Dedifferentiated amniotic fluid mesenchymal stem cell (primary cell): ENCODE measurements around the gene ZNF8.
A peak's percentile ranks its signal among the peaks of the same experiment; 100 is the strongest.
"Not testable (repeated sequence)": the region's sequence is repeated elsewhere in the genome, so short reads cannot be mapped to it uniquely, and the experiment has no call there.

Experiments
- DNase-seq: peaks from one replicate; pipeline ENCODE4 v3.0.0-alpha.2; 2016; ENCODE audit errors: extremely low spot score

ZNF8 gene

GRCh38 chr19:58336216-58336615 is 57.5 kb downstream of the ZNF8 start:
- no peak for DNase-seq

GRCh38 chr19:58336820-58337219 is 58.1 kb downstream of the ZNF8 start:
- DNase-seq = no peak

DNA sequence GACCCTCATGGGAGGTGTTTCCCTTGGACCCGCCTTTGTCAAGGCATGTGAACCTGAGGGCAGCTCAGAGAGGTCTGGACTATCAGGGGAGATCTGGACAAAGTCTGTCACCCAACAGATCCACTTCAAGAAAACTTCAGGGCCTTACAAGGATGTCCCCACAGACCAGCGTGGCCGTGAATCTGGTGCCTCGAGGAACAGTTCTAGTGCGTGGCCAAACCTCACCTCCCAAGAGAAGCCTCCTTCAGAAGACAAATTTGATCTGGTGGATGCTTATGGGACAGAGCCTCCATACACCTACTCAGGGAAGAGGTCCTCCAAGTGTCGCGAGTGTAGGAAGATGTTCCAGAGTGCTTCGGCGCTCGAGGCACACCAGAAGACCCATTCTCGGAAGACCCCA is 59.6 kb downstream of the ZNF8 start:
- DNase-seq = no peak

DNA sequence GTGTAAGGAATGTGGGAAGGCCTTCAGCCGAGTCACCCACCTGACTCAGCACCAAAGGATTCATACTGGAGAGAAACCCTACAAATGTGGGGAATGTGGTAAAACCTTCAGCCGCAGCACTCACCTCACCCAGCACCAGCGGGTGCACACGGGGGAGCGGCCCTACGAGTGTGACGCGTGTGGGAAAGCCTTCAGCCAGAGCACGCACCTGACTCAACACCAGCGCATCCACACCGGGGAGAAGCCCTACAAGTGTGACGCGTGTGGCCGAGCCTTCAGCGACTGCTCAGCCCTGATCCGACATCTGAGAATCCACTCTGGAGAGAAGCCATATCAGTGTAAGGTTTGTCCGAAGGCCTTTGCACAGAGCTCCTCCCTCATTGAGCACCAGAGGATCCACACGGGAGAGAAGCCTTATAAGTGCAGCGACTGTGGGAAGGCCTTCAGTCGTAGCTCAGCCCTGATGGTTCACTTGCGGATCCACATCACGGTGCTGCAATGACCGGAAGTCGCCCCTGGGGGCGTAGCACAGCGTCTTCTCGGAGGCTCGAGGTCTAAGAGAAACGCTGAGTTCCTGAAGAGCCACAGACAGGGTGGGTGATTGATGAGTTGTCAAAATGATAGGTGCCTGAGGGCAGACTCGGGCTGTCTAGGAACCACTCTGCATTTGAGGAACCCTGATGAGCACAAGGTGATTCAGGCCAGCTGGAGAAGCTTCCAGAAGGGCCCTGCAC is 60.2 kb downstream of the ZNF8 start:
- no peak for DNase-seq

DNA sequence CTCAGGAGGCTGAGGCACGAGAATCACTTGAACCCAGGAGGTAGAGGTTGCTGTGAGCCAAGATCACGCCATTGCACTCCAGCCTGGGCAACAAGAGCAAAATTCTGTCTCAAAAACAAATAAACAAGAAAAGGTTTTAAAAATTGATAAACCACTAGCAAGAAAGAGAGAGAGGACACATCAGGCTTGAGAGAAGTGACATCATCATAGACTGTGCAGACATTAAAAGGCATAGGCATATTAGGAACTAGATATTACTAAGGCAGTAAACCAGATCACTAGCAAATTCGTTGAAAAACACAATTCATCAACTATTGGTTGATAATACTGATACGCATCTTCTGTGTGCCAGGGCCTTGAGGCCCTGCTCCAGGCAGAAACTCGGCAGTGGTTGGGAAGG is 66.8 kb downstream of the ZNF8 start:
- no peak for DNase-seq

GRCh38 chr19:58346961-58347929 is 68.5 kb downstream of the ZNF8 start:
- DNase-seq = peak; percentile 57

DNA sequence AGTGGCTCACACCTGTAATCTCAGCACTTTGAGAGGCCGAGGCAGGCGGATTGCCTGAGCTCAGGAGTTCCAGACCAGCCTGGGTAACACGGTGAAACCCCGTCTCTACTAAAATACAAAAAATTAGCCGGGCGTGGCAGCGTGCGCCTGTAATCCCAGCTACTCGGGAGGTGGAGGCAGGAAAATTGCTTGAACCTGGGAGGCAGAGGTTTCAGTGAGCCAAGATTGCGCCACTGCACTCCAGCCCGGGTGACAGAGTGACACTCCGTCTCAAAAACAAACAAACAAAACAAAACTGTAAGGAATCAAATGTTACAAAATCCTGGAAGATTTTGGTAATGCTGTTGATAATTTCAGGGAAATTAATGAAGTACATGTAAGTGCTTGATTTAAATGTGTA is 69.3 kb downstream of the ZNF8 start:
- DNase-seq = not testable (repeated sequence)

GRCh38 chr19:58349590-58349989 is 70.8 kb downstream of the ZNF8 start:
- no peak for DNase-seq

- no peak for DNase-seq
These were observed 71.5 kb downstream of the ZNF8 start for GRCh38 chr19:58350001-58350861.

DNA sequence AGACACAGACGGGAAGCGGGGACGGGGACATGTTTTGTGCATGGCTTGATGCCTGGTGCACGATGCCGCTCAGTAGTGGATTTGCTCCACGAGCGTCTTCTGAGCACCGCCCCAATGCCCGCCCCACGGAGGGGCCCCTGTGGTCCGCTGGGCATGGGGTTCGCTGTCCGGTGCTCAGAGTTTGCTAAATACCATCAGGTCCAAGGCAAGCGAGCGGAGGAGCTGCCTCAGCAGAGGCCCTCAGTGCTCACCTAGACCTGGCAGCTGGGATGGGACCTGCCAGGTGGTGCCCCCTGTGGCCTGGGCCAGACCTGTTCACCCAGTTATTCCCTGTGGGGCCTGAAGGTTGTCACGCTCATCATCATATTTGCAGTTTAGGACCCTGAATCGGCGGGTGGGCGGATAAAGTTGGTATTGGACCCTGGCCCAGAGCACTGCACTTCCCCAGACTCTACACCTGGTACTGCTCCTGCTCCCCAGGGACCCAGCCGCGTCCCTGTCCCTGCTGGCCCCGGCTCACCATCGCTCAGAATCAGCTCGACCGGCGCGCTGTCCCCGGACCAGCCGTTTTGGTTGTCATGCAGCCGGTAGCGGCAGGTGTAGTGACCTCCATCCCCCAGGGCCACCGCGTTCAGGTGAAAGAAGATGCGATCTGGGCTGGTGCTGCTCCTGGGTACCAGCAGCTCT is 72.3 kb downstream of the ZNF8 start:
- DNase-seq = no peak

DNA sequence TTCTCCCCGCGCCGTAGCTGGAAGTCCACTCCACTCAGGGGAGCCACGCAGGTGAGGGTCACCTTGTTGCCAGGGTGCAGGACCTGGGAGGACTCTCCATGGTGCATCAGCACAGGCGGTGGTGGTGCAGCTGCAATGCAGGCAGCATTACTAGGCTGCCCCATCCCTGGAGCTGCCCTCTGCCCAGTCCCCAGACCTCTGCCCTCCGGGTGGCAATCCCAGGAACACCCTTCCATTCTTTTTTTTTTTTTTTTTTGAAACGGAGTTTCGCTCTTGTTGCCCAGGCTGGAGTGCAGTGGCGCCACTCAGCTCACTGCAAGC is 72.8 kb downstream of the ZNF8 start:
- no peak for DNase-seq

- no peak for DNase-seq
These were observed 73.4 kb downstream of the ZNF8 start for GRCh38 chr19:58351990-58352755.
